Urinary bladder (tissue), 4 donors: Measurements from ENCODE around the gene LHPP. TPM values are rescaled to one million over a fixed set of nuclear protein-coding genes. Genes with fewer than 3 reads are reported as not detected.
"Not testable (repeated sequence)": the region's sequence is repeated elsewhere in the genome, so short reads cannot be mapped to it uniquely, and the experiment has no call there.

ENCODE experiments used
- DNase-seq: peaks from one replicate; pipeline ENCODE4 v3.0.0-alpha.2; 2015; ENCODE audit errors: extremely low spot score
- H3K27ac ChIP-seq: one replicate; pipeline ENCODE4 v1.5.1; 2013; ENCODE audit warnings: low read depth, mild to moderate bottlenecking, moderate library complexity
- H3K36me3 ChIP-seq: one replicate; pipeline ENCODE4 v1.6.1; 2013; ENCODE audit warnings: mild to moderate bottlenecking, moderate library complexity; ENCODE audit not compliant: insufficient read depth
- H3K4me1 ChIP-seq: one replicate; pipeline ENCODE4 v1.6.1; 2013; ENCODE audit warnings: mild to moderate bottlenecking, moderate library complexity; ENCODE audit not compliant: insufficient read depth
- H3K4me3 ChIP-seq: one replicate; pipeline ENCODE4 v1.5.1; 2013; ENCODE audit warnings: low read depth, low read length
- WGBS: extraction: QIAGEN DNeasy Blood & Tissue Kit; methylation state at CpG from one replicate; pipeline ENCODE4 v1.1.7; 2013; 5-methylcytosine and 5-hydroxymethylcytosine counted together
- polyA plus RNA-seq: library from polyadenylated mRNA; stranded (reverse); fragments of 200-250 nt; gene quantifications from one replicate; pipeline ENCODE4 v1.2.3, GENCODE V29; 2013
- total RNA-seq: library from RNA; depleted of rRNA; stranded (reverse); fragments of >200 nt; gene quantifications from one replicate; pipeline ENCODE4 v1.2.3, GENCODE V29; 2014
- donor health status: healthy with polysubstance abuse.
- donor health status: healthy.

The LHPP gene
- total and polyA plus RNA-seq, 2 donors = 6.6 to 15.8 TPM

DNA sequence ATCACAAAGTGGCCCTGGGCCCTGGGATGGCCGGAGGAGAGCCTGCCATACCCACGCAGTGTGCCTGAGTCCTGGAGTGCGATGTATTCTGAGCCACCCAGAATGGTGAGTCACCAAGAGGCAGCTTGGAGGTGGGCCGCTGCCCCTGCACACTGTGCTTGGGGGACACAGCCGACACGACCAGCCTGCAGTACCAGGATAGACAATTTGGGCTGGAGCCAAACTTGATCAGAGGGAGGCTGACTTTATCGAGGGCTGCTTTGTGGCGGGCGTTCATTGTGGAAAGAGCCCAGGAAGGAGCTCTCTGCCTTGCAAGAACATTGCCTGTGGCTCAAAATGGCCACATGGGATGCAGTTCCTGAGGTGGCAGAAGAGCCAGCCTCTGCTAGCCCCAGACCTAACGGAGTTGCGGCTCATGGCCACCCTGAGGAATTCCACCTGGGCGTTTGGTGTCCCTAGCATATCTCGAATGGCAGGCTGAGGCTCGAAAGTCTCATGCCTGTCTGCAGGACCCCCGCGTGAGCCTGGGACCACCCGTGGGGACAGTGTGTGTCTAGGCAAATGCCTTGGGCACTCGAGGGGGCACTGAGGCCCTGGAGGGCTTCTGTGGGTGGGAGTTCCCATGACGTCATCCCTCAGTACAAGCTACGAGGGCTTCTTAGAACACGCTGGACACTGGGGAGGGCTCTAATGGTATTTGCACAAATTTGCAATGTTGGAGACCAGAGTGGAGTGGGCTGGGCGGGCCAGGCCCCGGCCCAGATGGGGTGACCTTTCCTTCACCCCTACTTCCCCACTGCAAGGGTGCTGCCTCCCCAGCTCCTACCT lies 79.7 kb downstream of the LHPP start:
- no peak for DNase-seq
- 86% methylated on average over 23 of the region's 23 CpGs for WGBS
- no peak overlapping the region for H3K4me3 ChIP-seq

DNA sequence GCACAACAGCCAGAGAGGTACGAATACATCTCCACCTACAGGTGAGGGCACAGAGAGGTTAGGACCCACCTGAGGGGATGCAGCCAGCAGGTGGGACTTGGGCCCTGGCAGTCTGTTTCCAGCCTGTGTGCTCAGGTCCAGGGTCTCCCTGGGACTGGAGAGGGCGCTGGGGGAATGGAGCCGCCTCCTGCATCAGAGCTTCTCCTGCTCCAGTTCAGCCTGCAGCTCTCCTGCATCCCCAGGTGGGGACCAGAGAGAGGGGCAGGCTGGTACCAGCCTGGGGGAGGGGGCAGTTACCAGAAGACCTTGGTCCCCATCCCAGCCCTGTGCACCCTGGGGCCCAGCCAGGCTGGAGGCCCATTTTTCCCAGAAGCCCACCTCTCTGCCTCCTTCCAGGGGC lies 80.7 kb downstream of the LHPP start:
- H3K27ac ChIP-seq = no peak overlapping the region
- H3K4me3 ChIP-seq = no peak overlapping the region
- H3K4me1 ChIP-seq = no peaks in the 10 kb centered on the region
- DNase-seq = no peak
- H3K36me3 ChIP-seq = no peaks in the 10 kb centered on the region
- 77% methylated on average over 3 of the region's 3 CpGs for WGBS

More for the DNA sequence above, 79.7 kb downstream of the LHPP start:
- no peaks in the 10 kb centered on the region for H3K36me3 ChIP-seq
- H3K27ac ChIP-seq = no peak overlapping the region
- H3K4me1 ChIP-seq = no peaks in the 10 kb centered on the region

DNA sequence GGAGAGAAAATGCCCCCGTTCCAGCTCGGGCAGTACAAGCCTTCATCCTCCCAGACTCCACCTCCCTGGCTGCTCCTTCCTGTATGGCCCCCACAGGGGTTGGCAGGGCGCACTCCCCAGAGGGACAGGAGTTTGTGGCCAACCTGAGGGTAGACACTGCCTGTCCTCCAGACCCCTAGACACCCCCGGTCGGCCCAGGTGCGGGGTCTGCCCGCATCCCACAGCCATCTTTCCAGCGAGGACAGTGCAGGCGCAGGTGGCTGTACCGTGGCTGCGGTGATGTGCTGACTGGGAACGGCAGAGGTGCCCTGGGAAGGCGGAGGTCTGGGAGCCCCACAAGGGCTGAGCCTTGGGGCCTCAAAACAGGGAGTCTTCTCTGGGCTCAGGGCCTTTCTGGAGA lies 81.5 kb downstream of the LHPP start:
- WGBS = 93% methylated on average over 13 of the region's 13 CpGs
- Histone ChIP-seq H3K36me3 (no peaks in the 10 kb centered on the region), H3K4me3 (no peak overlapping the region), H3K27ac (no peak overlapping the region), H3K4me1 (no peaks in the 10 kb centered on the region)
- DNase-seq = no peak

DNA sequence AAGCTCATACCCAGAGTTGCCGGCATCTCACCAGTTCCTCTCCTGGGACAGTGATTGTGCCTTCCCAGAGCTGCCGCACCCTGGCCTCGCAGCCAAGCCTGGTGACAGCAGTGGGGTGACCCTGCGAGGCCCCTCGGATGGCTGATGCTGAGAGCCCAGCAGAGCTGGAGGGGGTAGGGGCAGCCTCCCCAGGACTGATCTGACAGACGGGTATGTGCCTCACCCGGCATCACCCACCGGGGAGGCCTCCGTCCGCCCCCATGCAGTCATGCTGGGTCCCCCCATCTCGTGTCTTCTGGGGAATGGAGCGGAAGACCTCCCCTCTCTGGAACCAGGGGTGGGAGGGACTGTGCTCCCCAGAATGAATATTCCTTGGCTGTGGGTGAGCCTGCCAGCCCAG lies 82.3 kb downstream of the LHPP start:
- no peaks in the 10 kb centered on the region for H3K36me3 ChIP-seq
- no peak overlapping the region for H3K4me3 ChIP-seq
- no peaks in the 10 kb centered on the region for H3K4me1 ChIP-seq
- H3K27ac ChIP-seq = no peak overlapping the region
- no peak for DNase-seq
- WGBS = 92% methylated on average over 12 of the region's 12 CpGs

DNA sequence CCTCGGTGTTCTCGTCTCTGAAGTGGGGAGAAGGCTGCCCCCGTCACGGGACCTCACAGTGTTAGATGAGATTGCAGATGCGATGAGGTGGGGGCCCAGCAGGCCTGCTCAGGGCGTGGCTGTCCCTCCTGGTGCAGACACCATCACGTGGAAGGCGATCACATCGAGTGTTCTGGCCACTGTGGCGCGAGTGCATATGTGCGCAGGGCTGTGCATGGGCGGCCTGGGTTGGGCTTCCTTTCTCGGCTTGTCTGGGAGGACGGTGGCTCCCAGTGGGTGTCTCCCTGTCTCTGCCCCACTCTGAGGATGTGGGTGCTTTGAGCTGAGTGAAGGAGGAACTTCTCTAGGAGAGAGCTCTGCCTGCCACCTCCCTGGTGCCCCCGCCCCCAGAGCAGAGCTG lies 83.1 kb downstream of the LHPP start:
- H3K4me3 ChIP-seq = no peak overlapping the region
- no peak overlapping the region for H3K27ac ChIP-seq
- no peak for DNase-seq
- 88% methylated on average over 16 of the region's 16 CpGs for WGBS
- H3K36me3 ChIP-seq = no peaks in the 10 kb centered on the region
- no peaks in the 10 kb centered on the region for H3K4me1 ChIP-seq

DNA sequence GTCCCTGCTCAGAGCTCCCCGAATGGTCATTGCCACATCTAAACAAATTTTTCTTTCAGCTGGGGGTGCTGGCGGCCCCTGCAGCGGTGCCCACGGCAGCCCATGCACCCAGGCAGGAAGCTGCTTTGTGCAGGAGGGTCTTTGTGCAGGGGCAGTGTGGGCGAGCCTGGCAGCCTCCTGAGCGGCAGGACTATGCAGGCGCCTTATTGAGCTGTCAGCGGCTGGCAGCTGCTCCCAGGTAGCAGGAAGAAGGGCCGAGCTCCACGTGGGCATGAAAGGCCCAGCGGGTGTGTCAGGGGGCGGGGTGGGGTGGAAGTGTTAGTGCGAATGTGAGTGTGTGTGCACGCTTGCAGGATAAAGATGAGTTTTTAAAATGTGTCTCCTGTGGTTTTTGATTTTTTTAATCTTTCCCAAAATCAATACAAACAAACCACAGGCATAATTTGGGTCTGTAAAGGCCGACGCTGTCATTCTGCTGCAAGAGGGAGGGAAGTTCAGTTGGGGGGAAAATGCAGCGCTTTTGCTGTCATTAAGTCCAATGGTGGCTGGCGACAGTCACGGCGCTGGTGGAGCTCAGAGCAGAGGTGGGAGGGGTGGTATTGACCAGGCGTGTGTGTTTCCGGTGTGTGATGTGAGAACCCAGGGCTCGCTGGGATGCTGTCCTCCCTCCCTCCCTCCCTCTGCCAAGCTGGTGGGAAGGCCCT lies 83.9 kb downstream of the LHPP start:
- 78% methylated on average over 23 of the region's 23 CpGs for WGBS
- no peak overlapping the region for H3K4me3 ChIP-seq
- H3K27ac ChIP-seq = no peak overlapping the region
- DNase-seq = no peak
- no peaks in the 10 kb centered on the region for H3K36me3 ChIP-seq
- no peaks in the 10 kb centered on the region for H3K4me1 ChIP-seq

DNA sequence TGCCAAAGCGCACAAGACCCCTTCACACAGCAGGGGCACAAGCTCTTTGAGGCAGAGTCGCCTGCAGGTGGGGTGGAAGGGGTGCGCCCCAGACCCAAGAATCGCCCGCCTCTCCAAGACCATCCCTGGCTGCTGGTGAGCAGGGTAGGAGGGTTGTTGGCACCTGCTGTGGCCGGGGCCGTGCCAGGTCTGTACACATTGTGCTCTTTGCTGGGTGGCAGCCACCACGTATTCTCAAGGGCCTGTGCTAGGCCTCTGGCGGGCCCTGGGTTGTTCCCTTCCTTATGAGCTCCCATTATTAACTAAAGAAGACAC lies 84.4 kb downstream of the LHPP start:
- H3K4me1 ChIP-seq = no peaks in the 10 kb centered on the region
- no peaks in the 10 kb centered on the region for H3K36me3 ChIP-seq
- no peak overlapping the region for H3K27ac ChIP-seq
- DNase-seq = no peak
- 81% methylated on average over 9 of the region's 9 CpGs for WGBS
- no peak overlapping the region for H3K4me3 ChIP-seq

DNA sequence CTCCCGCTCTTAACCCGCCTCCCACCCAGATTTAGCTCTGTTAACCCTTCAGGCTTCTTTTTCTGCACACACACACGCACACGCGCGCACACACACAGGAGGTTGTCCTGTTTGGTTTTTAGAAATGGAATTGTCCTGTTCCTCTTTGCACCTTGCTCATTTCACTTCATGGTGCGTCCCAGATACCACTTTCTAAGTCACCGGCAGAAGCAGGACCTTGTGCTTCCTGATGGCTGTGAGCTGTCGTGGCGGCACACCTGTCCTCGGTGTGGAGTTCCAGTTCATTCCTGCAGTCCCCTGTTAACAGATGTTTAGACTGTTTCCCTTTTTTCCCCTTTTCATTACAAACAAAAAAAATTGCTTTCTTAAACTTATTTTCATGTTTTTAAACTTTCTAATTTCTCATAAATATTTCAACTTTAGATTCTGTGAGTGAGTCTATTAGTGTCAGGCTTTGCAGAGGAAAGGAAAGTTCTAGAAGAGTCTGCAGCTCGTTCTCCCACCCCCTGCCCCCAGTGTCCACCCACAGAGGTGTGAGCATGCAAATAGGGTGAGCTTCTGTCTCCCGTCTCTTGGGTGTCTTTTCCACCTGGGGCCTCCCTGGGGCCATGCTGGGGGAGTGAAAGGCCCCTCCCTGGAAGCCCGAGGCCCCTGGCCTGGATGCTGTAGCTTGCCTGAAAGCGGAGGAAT lies 85.5 kb downstream of the LHPP start:
- WGBS = 82% methylated on average over 15 of the region's 15 CpGs
- Histone ChIP-seq H3K4me3 (no peak overlapping the region), H3K36me3 (no peaks in the 10 kb centered on the region), H3K4me1 (no peaks in the 10 kb centered on the region), H3K27ac (no peak overlapping the region)
- no peak for DNase-seq

DNA sequence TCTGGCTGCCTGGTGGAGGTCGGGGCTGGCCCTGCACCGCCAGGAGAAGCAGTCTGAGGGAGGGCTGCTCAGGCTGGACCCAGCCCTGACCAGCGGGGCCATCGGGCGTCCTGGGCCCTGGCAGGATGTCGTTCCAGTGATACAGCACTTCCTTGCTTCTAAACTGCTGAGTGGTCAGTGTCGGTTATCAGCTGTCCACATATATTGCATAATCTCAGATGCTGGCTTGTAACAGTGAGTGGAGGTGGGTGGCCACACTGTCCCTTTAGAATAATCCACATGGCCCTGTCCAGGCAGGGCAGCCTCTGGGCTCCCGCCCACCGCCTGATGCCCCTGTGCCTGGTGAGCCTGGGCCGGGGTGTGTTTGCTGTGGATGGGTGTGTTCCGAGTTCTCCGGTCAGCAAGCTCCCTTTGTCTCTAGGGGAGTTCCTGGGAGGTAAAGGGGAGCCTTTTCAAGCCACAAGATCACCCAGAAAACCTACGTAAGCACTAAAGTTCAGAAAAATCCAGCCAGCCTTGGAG lies 86.1 kb downstream of the LHPP start:
- WGBS = 64% methylated on average over 13 of the region's 13 CpGs
- no peaks in the 10 kb centered on the region for H3K4me1 ChIP-seq
- no peak for DNase-seq
- no peaks in the 10 kb centered on the region for H3K36me3 ChIP-seq
- no peak overlapping the region for H3K4me3 ChIP-seq
- no peak overlapping the region for H3K27ac ChIP-seq

DNA sequence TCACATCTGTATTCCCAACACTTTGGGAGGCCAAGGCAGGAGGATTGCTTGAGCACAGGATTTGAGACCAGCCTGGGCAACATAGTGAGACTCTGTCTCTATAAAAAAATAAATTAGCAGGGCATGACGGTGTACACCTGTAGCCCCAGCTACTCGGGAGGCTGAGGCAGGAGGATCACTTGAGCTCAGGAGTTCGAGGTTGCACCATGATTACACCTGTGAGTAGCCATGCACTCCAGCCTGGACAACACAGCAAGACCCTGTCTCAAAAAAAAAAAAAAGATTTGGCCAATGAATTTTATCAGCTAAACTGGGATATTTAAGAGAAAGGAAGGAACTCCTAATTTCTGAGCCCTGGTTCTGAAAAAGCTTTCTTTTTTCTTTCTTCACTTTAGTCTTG lies 87.5 kb downstream of the LHPP start:
- not testable (repeated sequence) for H3K36me3 ChIP-seq, H3K4me3 ChIP-seq, H3K4me1 ChIP-seq, H3K27ac ChIP-seq, DNase-seq
- WGBS = 98% methylated on average over 3 of the region's 3 CpGs

DNA sequence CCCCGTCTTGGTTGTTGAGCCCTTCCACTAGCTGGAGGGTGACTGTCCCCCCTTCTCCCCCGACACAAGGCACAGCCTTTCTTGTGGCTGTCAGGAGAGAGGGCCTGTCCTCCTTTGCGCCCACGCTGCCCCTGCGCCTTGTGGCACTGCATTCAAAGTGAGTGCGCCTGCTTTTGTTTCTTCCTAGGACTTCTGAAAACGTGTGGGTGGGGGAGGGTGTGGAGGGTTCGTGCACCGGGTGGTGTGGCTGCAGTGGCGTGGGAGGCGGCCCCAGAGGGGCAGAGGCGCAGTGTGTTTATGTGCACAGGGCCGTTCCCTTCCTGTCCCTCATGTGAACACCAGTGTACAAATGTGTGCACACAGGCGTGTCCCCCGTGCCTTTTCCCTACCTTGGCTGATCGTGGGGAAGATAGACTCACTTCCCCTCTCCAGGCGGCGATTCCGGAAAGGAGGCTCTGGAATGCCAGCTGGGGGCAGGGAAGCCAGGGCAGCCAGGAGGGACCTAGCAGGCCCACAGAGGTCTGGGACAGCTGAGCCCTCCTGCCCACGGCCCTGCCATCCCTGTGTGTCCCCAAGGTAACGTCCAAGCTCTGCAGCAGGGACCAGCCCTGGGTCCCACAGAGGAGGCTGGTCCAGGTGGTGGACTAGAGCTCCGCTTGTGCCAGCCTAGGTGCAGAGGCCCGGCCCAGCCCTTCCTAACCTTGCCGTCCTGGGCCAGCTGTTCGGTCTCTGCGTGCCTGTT lies 88.8 kb downstream of the LHPP start:
- DNase-seq = no peak
- 89% methylated on average over 26 of the region's 26 CpGs for WGBS
- no peaks in the 10 kb centered on the region for H3K4me1 ChIP-seq
- no peak overlapping the region for H3K4me3 ChIP-seq
- H3K27ac ChIP-seq = no peak overlapping the region
- H3K36me3 ChIP-seq = no peaks in the 10 kb centered on the region

DNA sequence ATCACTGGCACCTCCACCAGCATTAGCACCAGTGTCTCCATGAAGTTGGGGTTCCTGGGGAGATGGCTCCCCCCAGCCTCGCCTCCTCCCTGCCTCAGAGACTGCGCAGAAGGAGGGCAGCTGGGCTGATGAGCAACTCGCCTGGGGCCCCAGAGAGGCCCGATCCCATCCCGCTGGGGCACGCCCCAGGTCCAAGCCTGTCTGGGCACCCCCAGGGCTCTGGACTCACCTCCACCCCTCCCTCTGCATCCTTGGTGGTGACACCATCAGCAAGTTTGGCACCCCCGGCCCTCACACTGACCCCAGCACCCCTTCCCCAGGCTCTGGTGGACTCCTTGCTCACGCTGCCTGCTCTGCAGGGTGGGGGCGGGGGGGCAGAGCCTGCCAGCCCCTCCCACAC lies 89.5 kb downstream of the LHPP start:
- Histone ChIP-seq H3K4me1 (no peaks in the 10 kb centered on the region), H3K4me3 (no peak overlapping the region), H3K27ac (no peak overlapping the region), H3K36me3 (no peaks in the 10 kb centered on the region)
- WGBS = 92% methylated on average over 9 of the region's 9 CpGs
- DNase-seq = no peak

DNA sequence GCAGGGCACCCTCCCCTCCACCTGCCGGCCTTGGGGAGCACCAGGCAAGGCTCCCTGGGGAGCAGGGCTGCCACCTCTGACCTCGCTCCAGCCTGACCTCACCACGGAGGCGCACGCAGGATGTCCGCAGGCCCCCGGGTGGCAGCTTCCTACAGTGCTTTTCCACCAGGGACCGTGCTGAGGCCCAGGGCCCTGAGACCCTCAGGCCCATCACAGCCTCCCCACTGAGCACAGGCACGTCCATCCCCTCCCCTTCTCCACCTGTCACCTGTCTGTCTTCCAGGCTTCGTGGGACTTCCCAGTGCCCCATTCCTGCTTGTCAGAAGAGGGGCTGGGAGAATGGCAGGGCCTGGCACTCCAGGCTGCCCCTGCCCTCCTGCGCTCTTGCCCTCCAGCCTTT lies 90.1 kb downstream of the LHPP start:
- Histone ChIP-seq H3K4me3 (no peak overlapping the region), H3K4me1 (no peaks in the 10 kb centered on the region), H3K27ac (no peak overlapping the region), H3K36me3 (no peaks in the 10 kb centered on the region)
- 93% methylated on average over 11 of the region's 11 CpGs for WGBS
- DNase-seq = no peak
